ENCODE data around the gene TMEM121B.

Gene TMEM121B

DNA sequence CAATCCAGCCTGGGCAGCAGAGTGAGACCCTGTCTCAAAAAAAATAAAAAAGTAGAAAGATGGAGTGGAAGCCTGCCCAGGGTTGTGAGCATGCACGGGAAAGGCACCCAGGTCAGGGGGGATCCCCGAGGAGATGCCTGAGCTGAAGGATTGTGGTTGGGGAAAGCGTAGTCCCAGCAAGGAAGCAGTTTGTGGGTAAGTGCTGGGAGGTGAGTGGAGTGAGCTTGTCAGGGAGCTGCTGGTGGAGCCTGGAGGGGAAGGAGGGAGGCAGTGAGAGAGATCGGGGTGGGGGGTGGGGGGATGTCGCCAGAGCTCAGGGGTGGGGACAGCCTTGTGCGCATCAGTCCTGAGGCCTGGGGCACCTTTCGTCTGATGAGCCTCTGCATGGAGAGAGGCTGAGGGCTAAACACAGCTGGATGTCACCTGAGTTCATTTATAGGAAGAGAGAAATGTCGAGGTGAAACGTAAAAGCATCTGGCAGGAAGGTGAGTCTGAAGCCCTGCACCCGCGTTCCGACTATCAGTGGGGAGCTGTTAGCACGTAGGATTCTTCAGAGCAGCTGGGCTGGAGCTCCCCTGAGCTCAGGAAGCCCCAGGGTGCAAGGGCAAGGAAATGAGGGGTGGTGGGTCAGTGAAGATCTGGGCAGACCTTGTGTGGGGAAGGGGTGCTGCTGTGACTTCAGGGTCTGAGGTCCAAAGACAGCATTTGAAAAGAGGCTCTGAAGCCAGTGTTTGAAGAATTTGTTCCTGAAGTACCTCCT, 10.2 kb downstream of the TMEM121B start:
- DNase-seq (ENCODE audit: low read depth in 2 of 2), result no peak

GRCh38 chr22:17109976-17110375, 11.2 kb downstream of the TMEM121B start:
- no peak for DNase-seq (ENCODE audit: low read depth in 2 of 2)

DNA sequence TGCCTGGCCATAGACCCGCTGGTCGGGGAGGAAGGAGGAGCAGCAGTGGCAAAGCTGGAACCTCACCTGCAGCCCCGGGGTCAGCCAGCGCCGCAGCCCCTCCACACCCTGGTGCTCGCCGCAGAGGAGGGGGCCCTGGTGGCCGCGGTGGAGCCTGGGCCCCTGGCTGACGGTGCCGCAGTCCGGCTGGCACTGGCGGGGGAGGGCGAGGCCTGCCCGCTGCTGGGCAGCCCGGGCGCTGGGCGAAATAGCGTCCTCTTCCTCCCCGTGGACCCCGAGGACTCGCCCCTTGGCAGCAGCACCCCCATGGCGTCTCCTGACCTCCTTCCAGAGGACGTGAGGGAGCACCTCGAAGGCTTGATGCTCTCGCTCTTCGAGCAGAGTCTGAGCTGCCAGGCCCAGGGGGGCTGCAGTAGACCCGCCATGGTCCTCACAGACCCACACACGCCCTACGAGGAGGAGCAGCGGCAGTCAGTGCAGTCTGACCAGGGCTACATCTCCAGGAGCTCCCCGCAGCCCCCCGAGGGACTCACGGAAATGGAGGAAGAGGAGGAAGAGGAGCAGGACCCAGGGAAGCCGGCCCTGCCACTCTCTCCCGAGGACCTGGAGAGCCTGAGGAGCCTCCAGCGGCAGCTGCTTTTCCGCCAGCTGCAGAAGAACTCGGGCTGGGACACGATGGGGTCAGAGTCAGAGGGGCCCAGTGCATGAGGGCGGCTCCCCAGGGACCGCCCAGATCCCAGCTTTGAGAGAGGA, 11.9 kb downstream of the TMEM121B start:
- no peak for DNase-seq (ENCODE audit: low read depth in 2 of 2)

GRCh38 chr22:17108256-17109112, 12.7 kb downstream of the TMEM121B start:
- no peak for DNase-seq (ENCODE audit: low read depth in 2 of 2)

GRCh38 chr22:17107547-17107810, 13.7 kb downstream of the TMEM121B start:
- no peak for DNase-seq (ENCODE audit: low read depth in 2 of 2)

DNA sequence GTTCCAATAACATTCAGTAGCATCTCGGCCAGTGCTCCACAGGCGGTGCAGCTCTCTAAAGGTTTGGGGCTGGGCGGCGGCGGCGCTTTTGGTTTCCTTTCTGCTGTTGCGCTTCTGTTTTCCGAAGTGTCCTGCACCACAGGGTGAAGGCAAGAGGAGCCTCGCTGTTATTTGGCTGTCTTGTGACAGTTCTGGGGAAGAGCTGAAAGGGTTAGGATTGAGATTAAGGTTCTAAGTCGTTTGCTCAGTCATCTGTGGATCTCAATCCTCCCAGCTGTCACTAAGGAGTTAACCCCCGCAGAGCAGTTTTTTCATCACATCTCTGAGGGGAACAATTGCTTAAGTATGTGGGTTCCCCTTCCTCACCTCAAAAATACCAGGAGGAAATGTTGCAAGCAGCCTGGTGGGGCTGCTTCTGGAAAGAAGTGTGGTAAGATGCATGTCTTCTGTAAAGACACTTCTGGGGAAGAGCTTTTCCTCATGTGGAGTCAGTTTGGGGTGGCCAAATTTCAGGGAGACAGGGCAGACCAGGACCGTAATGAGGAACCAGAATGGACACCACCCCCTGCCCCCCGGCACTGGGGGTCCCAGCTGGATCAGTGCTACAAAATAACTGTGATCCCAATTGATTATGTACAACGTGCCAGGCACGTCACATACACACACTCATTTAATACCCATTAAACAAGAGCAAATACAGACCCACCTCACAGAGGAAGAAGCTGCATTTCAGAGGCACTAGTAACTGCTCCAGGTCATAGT, 14.2 kb downstream of the TMEM121B start:
- no peak for DNase-seq (ENCODE audit: low read depth in 2 of 2)

DNA sequence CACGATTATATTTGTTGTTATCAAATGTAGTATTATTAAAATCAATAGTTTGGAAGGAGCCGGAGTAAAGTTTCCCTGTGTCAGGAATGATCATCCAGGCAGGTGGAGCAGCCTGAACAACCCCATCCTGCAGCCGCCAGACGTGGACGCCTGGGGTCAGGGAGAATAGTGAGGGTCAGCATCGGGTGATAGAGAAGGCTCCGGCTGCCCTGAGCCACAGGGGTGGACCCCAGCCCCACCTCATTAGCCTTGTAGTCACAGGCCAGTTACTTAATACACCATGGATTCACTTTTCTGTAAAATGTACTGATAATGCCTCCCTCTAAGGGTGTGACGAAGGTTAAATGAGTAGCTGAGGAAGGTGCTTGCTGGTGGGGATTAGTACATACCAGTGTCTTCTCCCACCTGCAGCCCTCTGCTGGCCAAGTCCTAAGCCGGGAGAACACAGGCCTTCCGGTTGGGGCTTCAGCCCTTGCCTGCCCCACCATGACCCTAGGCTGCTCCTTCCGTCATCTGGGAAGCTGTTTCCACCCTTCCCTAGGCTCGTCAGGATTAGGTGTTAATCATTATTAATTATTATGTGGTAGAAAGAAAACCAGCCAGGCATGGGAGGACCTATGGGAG, 14.9 kb downstream of the TMEM121B start:
- DNase-seq (ENCODE audit: low read depth in 2 of 2), result no peak

DNA sequence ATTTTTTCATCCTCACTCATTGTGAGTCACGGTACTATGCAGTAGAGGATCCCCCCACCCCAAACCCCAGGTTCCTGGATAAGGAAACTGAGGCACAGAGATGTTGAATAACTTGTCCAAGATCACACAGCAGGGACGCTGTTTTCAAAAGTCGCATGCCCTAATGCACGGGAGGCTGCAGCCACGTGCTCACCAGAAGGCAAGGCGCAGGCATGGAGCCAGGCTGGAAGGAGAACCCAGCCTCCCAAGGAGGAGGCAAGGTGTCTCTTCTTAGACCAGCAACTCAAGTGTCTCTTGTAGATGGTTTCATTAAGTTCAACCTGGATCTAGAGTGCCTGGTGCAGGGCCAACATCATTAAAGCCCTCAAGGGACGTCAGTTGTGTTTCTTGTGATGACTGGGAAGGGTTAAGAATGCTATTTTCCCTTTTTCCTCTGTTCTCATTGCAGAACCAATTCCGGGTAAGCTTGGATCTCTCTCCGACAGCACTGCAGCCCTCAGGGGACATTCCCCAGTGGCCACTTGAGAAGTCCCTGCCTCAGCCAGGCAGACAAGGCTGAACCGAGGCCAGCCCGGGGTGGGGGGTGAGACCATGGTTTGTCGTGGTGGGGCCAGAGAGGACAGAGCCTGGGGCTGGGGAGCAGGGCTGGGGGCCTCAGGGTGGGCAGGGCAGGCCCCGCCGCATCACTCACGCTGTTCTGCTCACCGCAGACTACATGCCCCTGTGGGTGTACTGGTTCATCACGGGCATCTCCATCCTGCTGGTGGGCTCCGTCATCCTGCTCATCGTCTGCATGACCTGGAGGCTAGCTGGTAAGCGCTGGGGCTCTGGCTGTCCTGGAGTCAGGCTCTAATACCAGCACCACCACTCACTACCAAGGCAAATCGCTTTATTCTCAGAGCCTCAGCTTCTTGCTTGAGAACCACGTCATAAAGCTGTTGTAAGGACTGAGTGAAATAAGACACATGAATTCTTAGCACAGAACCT, 15.7 kb downstream of the TMEM121B start:
- no peak for DNase-seq (ENCODE audit: low read depth in 2 of 2)

DNA sequence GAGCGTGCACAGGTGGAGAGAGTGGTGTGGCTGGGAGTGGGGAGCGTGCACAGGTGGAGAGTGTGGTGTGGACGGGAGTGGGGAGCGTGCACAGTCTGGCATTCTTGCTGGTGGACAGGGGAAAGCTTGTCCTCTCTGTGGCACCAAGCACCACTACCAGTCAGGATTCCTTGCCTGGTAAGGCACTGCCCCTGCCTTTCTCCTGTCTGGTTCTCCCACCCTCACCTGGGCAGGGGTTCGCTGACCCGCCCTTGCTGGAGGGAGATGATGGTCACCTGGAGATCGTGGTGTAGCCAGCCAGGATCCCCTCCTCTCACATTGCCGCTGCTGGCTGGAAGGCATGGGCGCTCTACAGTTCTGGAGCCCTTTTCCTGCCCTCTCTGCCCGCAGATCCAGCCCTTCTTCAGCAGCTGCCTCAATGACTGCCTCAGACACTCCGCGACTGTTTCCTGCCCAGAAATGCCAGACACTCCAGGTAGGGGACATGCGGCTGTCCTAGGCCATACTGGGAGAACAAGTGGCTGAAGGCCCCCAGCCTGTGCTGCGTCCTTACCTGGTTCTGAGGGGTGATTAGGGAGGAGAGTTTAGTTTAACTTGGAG, 16.7 kb downstream of the TMEM121B start:
- no peak for DNase-seq (ENCODE audit: low read depth in 2 of 2)

GRCh38 chr22:17103351-17103750, 17.8 kb downstream of the TMEM121B start:
- DNase-seq (ENCODE audit: low read depth in 2 of 2), result no peak

GRCh38 chr22:17102297-17102667, 18.9 kb downstream of the TMEM121B start:
- no peak for DNase-seq (ENCODE audit: low read depth in 2 of 2)

DNA sequence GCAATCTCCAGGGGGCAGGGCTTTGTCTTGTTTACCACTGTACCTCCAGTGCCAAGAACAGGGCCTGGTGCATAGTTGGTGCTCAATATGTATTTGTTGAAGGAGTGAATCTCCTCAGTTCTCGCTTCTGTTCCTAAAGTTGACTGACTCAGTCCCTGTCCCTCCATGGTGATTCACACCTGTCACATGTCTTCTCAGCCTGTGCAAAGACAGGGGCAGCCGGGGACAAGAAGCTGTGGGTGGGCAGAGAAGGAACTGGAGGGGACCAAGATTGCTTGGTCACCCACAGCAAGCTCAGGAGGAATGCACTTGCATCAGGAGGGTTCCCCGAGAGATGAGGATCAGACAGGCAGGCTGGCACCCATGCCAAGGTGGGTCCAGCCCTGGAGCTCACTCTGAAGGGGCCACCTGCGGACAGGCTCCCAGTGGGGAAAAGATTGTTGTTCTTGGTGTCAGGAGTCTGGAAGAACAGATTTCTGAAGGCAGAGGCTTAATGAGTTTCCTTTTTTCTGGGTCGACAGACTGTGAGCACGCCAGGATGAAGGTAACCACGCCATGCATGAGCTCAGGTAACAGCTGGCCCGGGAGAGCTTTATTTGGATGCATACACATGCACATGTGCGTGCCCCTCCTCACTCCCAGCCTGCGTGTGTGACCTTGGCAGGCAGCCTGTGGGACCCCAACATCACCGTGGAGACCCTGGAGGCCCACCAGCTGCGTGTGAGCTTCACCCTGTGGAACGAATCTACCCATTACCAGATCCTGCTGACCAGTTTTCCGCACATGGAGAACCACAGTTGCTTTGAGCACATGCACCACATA, 19.5 kb downstream of the TMEM121B start:
- no peak for DNase-seq (ENCODE audit: low read depth in 2 of 2)

GRCh38 chr22:17100621-17101020, 20.5 kb downstream of the TMEM121B start:
- DNase-seq (ENCODE audit: low read depth in 2 of 2), result no peak

- no peak for DNase-seq (ENCODE audit: low read depth in 2 of 2)
Measured at GRCh38 chr22:17098379-17098819, 22.8 kb downstream of the TMEM121B start.

GRCh38 chr22:17097701-17098100, 23.5 kb downstream of the TMEM121B start:
- DNase-seq (ENCODE audit: low read depth in 2 of 2), result no peak

DNA sequence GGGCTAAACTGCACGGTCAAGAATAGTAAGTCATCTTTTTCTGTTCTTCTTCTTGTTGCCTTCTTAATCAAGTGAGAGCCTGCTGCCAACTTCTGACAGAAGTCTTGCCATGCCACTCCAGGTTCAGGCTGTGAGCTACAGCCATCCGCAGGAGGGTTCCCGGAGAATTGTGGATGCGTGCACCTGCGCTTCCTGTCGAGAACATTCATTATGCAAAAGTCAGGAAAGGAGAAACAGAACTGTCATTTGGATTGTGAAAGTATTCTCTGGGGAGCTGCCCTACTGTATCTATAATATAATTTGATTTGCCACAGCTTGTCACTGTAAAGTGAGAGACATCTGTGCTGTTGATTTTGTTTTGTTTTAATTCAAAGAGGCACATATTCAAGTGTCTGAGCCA, 24.1 kb downstream of the TMEM121B start:
- no peak for DNase-seq (ENCODE audit: low read depth in 2 of 2)

- DNase-seq (ENCODE audit: low read depth in 2 of 2), result no peak
Measured at GRCh38 chr22:17096071-17096470, 25.1 kb downstream of the TMEM121B start.

DNA sequence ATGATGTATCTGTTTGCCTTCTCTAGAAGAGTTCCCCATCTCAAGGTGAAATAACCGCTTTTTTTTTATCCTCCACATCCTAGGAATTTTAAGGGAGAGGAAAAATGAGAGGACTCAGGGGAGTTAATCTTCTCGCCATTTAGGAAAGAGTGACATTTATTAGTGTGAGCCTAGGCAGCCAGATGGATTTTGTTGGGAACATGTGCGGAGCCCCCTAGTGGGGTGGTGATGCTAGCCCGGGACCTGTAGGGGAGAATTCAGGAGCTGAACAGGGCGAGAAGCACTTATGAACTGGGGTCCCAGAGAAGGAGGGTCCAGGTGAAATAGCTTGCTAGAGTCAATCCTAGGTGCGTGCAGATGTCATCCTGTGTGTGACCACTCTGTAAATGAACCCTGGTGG, 25.6 kb downstream of the TMEM121B start:
- no peak for DNase-seq (ENCODE audit: low read depth in 2 of 2)

- DNase-seq (ENCODE audit: low read depth in 2 of 2), result no peak
Measured at GRCh38 chr22:17093081-17093480, 28.1 kb downstream of the TMEM121B start.
